ENCODE measurements around the gene PI4KA. TPM values are rescaled to one million over a fixed set of nuclear protein-coding genes. Genes with fewer than 3 reads are reported as not detected.

Gene PI4KA
- total RNA-seq, 2 experiments from 2014 or later: 46.9 to 95.7 TPM

GRCh38 chr22:20661473-20661872 is 197.1 kb downstream of the PI4KA start:
- no peak overlapping the region for H2AFZ ChIP-seq (ENCODE audit: low read length)
- no peaks in the 10 kb centered on the region for H4K20me1 ChIP-seq (ENCODE audit: insufficient read depth, low read length)
- TF ChIP-seq EZH2phosphoT487 (IDR thresholded peaks at IDR 0.05; ENCODE audit: borderline replicate concordance, low read depth, low read length): no peak
- TF ChIP-seq CTCF (conservative IDR thresholded peaks at IDR 0.05; ENCODE audit: low read length): no peak
- H3K27ac ChIP-seq (ENCODE audit: low read depth, low read length, poor library complexity, severe bottlenecking): no peak overlapping the region
- H3K9me2 ChIP-seq (ENCODE audit: insufficient read depth, low read length): no peaks in the 10 kb centered on the region
- H3K4me1 ChIP-seq (ENCODE audit: insufficient read depth, low read length, poor library complexity, severe bottlenecking): no peaks in the 10 kb centered on the region
- DNase-seq (ENCODE audit: low spot score): no peak
- no peak overlapping the region for H3K4me2 ChIP-seq (ENCODE audit: low read length)
- BruUV-seq (replicated peaks): no TSS peak
- POLR2A ChIA-PET: interaction anchor here (0.6 kb wide), 1 partner anchor 193 kb away, joined by 3 read pairs; no protein-coding TSS in a partner anchor
- intact Hi-C loops (cut with micrococcal nuclease; ENCODE audit: unreplicated experiment): no loop called here
- H3K4me3 ChIP-seq (ENCODE audit: low read depth, low read length, poor library complexity, severe bottlenecking): no peak overlapping the region
- CTCF ChIA-PET (ENCODE audit: unreplicated experiment): no interaction called here
- no peaks in the 10 kb centered on the region for H3K9me3 ChIP-seq (ENCODE audit: low read length)
- no peaks in the 10 kb centered on the region for H3K36me3 ChIP-seq (ENCODE audit: insufficient read depth, low read length)
- no peaks in the 10 kb centered on the region for H3K79me2 ChIP-seq (ENCODE audit: insufficient read depth, low read depth, low read length)

GRCh38 chr22:20660441-20661054 is 198.1 kb downstream of the PI4KA start:
- H3K36me3 ChIP-seq (ENCODE audit: insufficient read depth, low read length): no peaks in the 10 kb centered on the region
- no peaks in the 10 kb centered on the region for H3K4me1 ChIP-seq (ENCODE audit: insufficient read depth, low read length, poor library complexity, severe bottlenecking)
- no peak overlapping the region for H2AFZ ChIP-seq (ENCODE audit: low read length)
- H3K9me2 ChIP-seq (ENCODE audit: insufficient read depth, low read length): no peaks in the 10 kb centered on the region
- H3K79me2 ChIP-seq (ENCODE audit: insufficient read depth, low read depth, low read length): no peaks in the 10 kb centered on the region
- ChIA-PET CTCF (ENCODE audit: unreplicated experiment) (no interaction called here), POLR2A (no interaction called here)
- no peak for TF ChIP-seq EZH2phosphoT487 (IDR thresholded peaks at IDR 0.05; ENCODE audit: borderline replicate concordance, low read depth, low read length)
- no peak for TF ChIP-seq CTCF (conservative IDR thresholded peaks at IDR 0.05; ENCODE audit: low read length)
- DNase-seq (ENCODE audit: low spot score): no peak
- H4K20me1 ChIP-seq (ENCODE audit: insufficient read depth, low read length): no peaks in the 10 kb centered on the region
- H3K9me3 ChIP-seq (ENCODE audit: low read length): no peaks in the 10 kb centered on the region
- BruUV-seq (replicated peaks): no TSS peak
- no peak overlapping the region for H3K4me2 ChIP-seq (ENCODE audit: low read length)
- intact Hi-C loops (cut with micrococcal nuclease; ENCODE audit: unreplicated experiment): no loop called here
- H3K27ac ChIP-seq (ENCODE audit: low read depth, low read length, poor library complexity, severe bottlenecking): no peak overlapping the region
- H3K4me3 ChIP-seq (ENCODE audit: low read depth, low read length, poor library complexity, severe bottlenecking): no peak overlapping the region

GRCh38 chr22:20659920-20660319 is 198.7 kb downstream of the PI4KA start:
- BruUV-seq (replicated peaks): no TSS peak
- Histone ChIP-seq H3K79me2 (ENCODE audit: insufficient read depth, low read depth, low read length) (no peaks in the 10 kb centered on the region), H3K27ac (ENCODE audit: low read depth, low read length, poor library complexity, severe bottlenecking) (no peak overlapping the region), H3K4me3 (ENCODE audit: low read depth, low read length, poor library complexity, severe bottlenecking) (no peak overlapping the region), H3K36me3 (ENCODE audit: insufficient read depth, low read length) (no peaks in the 10 kb centered on the region), H4K20me1 (ENCODE audit: insufficient read depth, low read length) (no peaks in the 10 kb centered on the region), H3K4me2 (ENCODE audit: low read length) (no peak overlapping the region), H2AFZ (ENCODE audit: low read length) (no peak overlapping the region), H3K9me3 (ENCODE audit: low read length) (no peaks in the 10 kb centered on the region), H3K9me2 (ENCODE audit: insufficient read depth, low read length) (no peaks in the 10 kb centered on the region), H3K4me1 (ENCODE audit: insufficient read depth, low read length, poor library complexity, severe bottlenecking) (no peaks in the 10 kb centered on the region)
- intact Hi-C loops (cut with micrococcal nuclease; ENCODE audit: unreplicated experiment): no loop called here
- DNase-seq (ENCODE audit: low spot score): no peak
- CTCF ChIA-PET (ENCODE audit: unreplicated experiment): no interaction called here
- no peak for TF ChIP-seq EZH2phosphoT487 (IDR thresholded peaks at IDR 0.05; ENCODE audit: borderline replicate concordance, low read depth, low read length)
- POLR2A ChIA-PET: no interaction called here

Measured in OCI-LY7 (cell line).